Activated T-cell treated with anti-CD3 and anti-CD28 coated beads, Interleukin-2, amount 50 U/mL, for 4 hours (primary cell): Measurements from ENCODE around the gene FBXL16. TPM values are rescaled to one million over a fixed set of nuclear protein-coding genes. Genes with fewer than 3 reads are reported as not detected.
A peak's percentile ranks its signal among the peaks of the same experiment; 100 is the strongest.
"Not testable (repeated sequence)": the region's sequence is repeated elsewhere in the genome, so short reads cannot be mapped to it uniquely, and the experiment has no call there.

Source experiments
- ATAC-seq, 2 donors: fragments of 200-7000 bp; cut with Tn5 transposase; one replicate each; pipeline ENCODE4 v1.10.0; 2021
- DNase-seq: peaks from one replicate; pipeline ENCODE4 v3.0.0-alpha.2; 2020
- H3K27me3 Mint-ChIP-seq: one replicate; pipeline ENCODE4 v1.8.0; 2021; ENCODE audit warnings: low read depth, mixed read lengths
- H3K36me3 Mint-ChIP-seq: one replicate; pipeline ENCODE4 v1.8.0; 2022; ENCODE audit warnings: mixed read lengths; ENCODE audit not compliant: insufficient read depth
- H3K4me1 Mint-ChIP-seq: one replicate; pipeline ENCODE4 v1.8.0; 2021; ENCODE audit warnings: low read depth, mixed read lengths
- H3K4me3 Mint-ChIP-seq: one replicate; pipeline ENCODE4 v1.8.0; 2021; ENCODE audit warnings: mild to moderate bottlenecking, moderate library complexity, mixed read lengths
- H3K9me3 Mint-ChIP-seq: one replicate; pipeline ENCODE4 v1.8.0; 2021; ENCODE audit warnings: mixed read lengths
- total RNA-seq, 3 donors: library from RNA; stranded (reverse); gene quantifications; one replicate each; pipeline ENCODE4 v1.2.1, GENCODE V29; 2021

The FBXL16 gene
- total RNA-seq, result 1 to 10 TPM; 2.0 to 6.0 (median 4.8) TPM

GRCh38 chr16:705431-706188 lies at the start of gene FBXL16:
TSS of gene FBXL16 (minus strand) at chr16:705801. CDS start at chr16:697405, 8,396 bp downstream.
- H3K4me1 Mint-ChIP-seq, result peaks cover 4% of the 10 kb centered on the region
- H3K9me3 Mint-ChIP-seq, result no peaks in the 10 kb centered on the region
- H3K4me3 Mint-ChIP-seq, result peak within 1 kb of the TSS; percentile 56
- peaks cover 55% of the 10 kb centered on the region for H3K27me3 Mint-ChIP-seq
- ATAC-seq (peak in 1 of 2 donors; percentile 5), DNase-seq (no peak)
- H3K36me3 Mint-ChIP-seq, result no peaks in the 10 kb centered on the region

- ATAC-seq (no peak), DNase-seq (no peak)
- peaks cover 2% of the 10 kb centered on the region for H3K27me3 Mint-ChIP-seq
- H3K36me3 Mint-ChIP-seq, result no peaks in the 10 kb centered on the region
- H3K4me3 Mint-ChIP-seq, result no peak overlapping the region
- H3K4me1 Mint-ChIP-seq, result no peaks in the 10 kb centered on the region
- H3K9me3 Mint-ChIP-seq, result no peaks in the 10 kb centered on the region
Observed at GRCh38 chr16:754656-755055, 49.1 kb upstream of the FBXL16 start.

- not testable (repeated sequence) for H3K4me3 Mint-ChIP-seq, H3K27me3 Mint-ChIP-seq, H3K4me1 Mint-ChIP-seq, H3K36me3 Mint-ChIP-seq, DNase-seq, H3K9me3 Mint-ChIP-seq, ATAC-seq
Observed at GRCh38 chr16:754121-754607, 48.6 kb upstream of the FBXL16 start.

GRCh38 chr16:752007-752312 lies 46.4 kb upstream of the FBXL16 start:
- ATAC-seq, result no peak
- Mint-ChIP-seq H3K36me3 (no peaks in the 10 kb centered on the region), H3K4me1 (no peaks in the 10 kb centered on the region), H3K4me3 (no peak overlapping the region), H3K27me3 (no peaks in the 10 kb centered on the region), H3K9me3 (no peaks in the 10 kb centered on the region)
- no peak for DNase-seq

GRCh38 chr16:751152-752006 lies 45.8 kb upstream of the FBXL16 start:
- no peaks in the 10 kb centered on the region for H3K9me3 Mint-ChIP-seq
- no peaks in the 10 kb centered on the region for H3K36me3 Mint-ChIP-seq
- H3K4me1 Mint-ChIP-seq, result no peaks in the 10 kb centered on the region
- ATAC-seq (no peak), DNase-seq (no peak)
- H3K4me3 Mint-ChIP-seq, result no peak overlapping the region
- H3K27me3 Mint-ChIP-seq, result no peaks in the 10 kb centered on the region

GRCh38 chr16:750485-750884 lies 44.9 kb upstream of the FBXL16 start:
- Mint-ChIP-seq H3K27me3 (no peaks in the 10 kb centered on the region), H3K9me3 (no peaks in the 10 kb centered on the region), H3K4me1 (no peaks in the 10 kb centered on the region), H3K4me3 (no peak overlapping the region), H3K36me3 (no peaks in the 10 kb centered on the region)
- ATAC-seq (no peak), DNase-seq (no peak)

- H3K9me3 Mint-ChIP-seq, result no peaks in the 10 kb centered on the region
- H3K36me3 Mint-ChIP-seq, result no peaks in the 10 kb centered on the region
- ATAC-seq, result no peak
- no peaks in the 10 kb centered on the region for H3K4me1 Mint-ChIP-seq
- no peaks in the 10 kb centered on the region for H3K27me3 Mint-ChIP-seq
- no peak for DNase-seq
- H3K4me3 Mint-ChIP-seq, result no peak overlapping the region
Observed at GRCh38 chr16:749010-749409, 43.4 kb upstream of the FBXL16 start.

- no peaks in the 10 kb centered on the region for H3K9me3 Mint-ChIP-seq
- no peaks in the 10 kb centered on the region for H3K27me3 Mint-ChIP-seq
- DNase-seq (no peak), ATAC-seq (no peak)
- H3K4me1 Mint-ChIP-seq, result no peaks in the 10 kb centered on the region
- H3K36me3 Mint-ChIP-seq, result no peaks in the 10 kb centered on the region
- H3K4me3 Mint-ChIP-seq, result no peak overlapping the region
Observed at GRCh38 chr16:747978-748746, 42.6 kb upstream of the FBXL16 start.

- ATAC-seq, result no peak
- Mint-ChIP-seq H3K36me3 (no peaks in the 10 kb centered on the region), H3K4me3 (no peak overlapping the region), H3K4me1 (no peaks in the 10 kb centered on the region), H3K27me3 (no peaks in the 10 kb centered on the region), H3K9me3 (no peaks in the 10 kb centered on the region)
- no peak for DNase-seq
Observed at GRCh38 chr16:746637-747036, 41.0 kb upstream of the FBXL16 start.

GRCh38 chr16:745739-746138 lies 40.1 kb upstream of the FBXL16 start:
- H3K27me3 Mint-ChIP-seq, result no peaks in the 10 kb centered on the region
- DNase-seq (no peak), ATAC-seq (no peak)
- H3K4me3 Mint-ChIP-seq, result no peak overlapping the region
- H3K9me3 Mint-ChIP-seq, result no peaks in the 10 kb centered on the region
- no peaks in the 10 kb centered on the region for H3K36me3 Mint-ChIP-seq
- peaks cover 1% of the 10 kb centered on the region for H3K4me1 Mint-ChIP-seq

- no peaks in the 10 kb centered on the region for H3K9me3 Mint-ChIP-seq
- H3K27me3 Mint-ChIP-seq, result no peaks in the 10 kb centered on the region
- H3K4me3 Mint-ChIP-seq, result no peak overlapping the region
- peaks cover 2% of the 10 kb centered on the region for H3K36me3 Mint-ChIP-seq
- DNase-seq, result no peak
- no peak for ATAC-seq
- peaks cover 13% of the 10 kb centered on the region for H3K4me1 Mint-ChIP-seq
Observed at GRCh38 chr16:743794-744500, 38.3 kb upstream of the FBXL16 start.

GRCh38 chr16:742894-743293 lies 37.3 kb upstream of the FBXL16 start:
- H3K4me1 Mint-ChIP-seq, result peaks cover 13% of the 10 kb centered on the region
- not testable (repeated sequence) for H3K27me3 Mint-ChIP-seq, H3K36me3 Mint-ChIP-seq, H3K4me3 Mint-ChIP-seq, H3K9me3 Mint-ChIP-seq, DNase-seq, ATAC-seq

- H3K4me1 Mint-ChIP-seq, result peaks cover 13% of the 10 kb centered on the region
- H3K27me3 Mint-ChIP-seq, result no peaks in the 10 kb centered on the region
- DNase-seq (no peak), ATAC-seq (no peak)
- peaks cover 8% of the 10 kb centered on the region for H3K36me3 Mint-ChIP-seq
- peak overlapping the region; percentile 75 for H3K4me3 Mint-ChIP-seq
- H3K9me3 Mint-ChIP-seq, result no peaks in the 10 kb centered on the region
Observed at GRCh38 chr16:741986-742629, 36.5 kb upstream of the FBXL16 start.
